D341Med (cell line): ENCODE data around the gene MAML1.
A peak's percentile ranks its signal among the peaks of the same experiment; 100 is the strongest.
"Not testable (repeated sequence)": the region's sequence is repeated elsewhere in the genome, so short reads cannot be mapped to it uniquely, and the experiment has no call there.

Experiments
- DNase-seq: peaks from one replicate; pipeline ENCODE4 v3.0.0; 2012; ENCODE audit warnings: low spot score

The MAML1 gene

DNA sequence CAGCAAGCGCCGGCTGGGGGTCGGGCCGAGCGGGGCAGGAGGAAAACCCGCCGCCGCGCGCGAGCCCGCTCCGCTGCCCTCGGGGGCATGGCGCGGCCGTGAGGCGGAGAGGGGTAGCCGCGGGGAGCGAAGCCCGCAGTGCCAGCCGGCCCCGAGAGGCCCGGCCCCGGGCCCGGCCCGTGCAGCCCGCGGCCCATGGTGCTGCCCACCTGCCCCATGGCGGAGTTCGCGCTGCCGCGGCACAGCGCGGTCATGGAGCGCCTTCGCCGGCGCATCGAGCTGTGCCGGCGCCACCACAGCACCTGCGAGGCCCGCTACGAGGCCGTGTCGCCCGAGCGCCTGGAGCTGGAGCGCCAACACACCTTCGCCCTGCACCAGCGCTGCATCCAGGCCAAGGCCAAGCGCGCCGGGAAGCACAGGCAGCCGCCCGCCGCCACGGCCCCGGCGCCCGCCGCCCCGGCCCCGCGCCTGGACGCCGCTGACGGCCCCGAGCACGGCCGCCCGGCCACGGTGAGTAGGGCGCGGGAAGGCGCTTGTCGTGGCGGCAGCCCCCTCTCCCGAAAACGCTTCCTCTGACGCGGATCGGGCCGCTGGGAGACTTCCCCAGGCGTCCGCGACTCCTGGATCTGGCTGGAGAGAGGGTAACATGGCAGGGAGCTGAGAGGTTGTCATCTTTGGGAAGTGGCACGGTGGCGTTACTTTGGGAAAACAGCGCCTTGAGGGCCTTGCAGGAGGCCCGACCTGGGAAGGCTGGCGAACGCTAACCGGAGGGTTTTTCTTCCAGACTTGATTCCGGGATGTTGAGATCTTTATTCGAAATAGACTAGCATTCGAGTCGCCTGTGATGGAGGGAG is 523 bp downstream of the MAML1 start:
- peak; percentile 78 for DNase-seq

DNA sequence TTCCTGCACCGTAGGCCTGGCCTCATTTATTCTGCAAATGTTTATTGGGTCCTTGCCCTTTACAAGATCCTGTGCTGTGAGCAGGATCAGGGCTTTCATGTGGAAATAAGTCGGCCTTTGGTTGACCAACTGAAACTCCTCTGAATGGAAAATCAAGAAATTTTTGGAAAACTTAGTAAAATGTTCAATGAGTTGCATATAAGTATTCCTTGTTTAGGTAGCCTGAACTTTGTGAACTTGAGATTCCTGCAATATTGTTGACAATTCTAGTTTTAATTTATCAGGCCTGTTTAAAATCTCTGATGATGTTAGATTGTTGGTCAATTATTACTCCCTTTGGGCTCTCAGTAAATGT is 1.1 kb downstream of the MAML1 start:
- DNase-seq: no peak

DNA sequence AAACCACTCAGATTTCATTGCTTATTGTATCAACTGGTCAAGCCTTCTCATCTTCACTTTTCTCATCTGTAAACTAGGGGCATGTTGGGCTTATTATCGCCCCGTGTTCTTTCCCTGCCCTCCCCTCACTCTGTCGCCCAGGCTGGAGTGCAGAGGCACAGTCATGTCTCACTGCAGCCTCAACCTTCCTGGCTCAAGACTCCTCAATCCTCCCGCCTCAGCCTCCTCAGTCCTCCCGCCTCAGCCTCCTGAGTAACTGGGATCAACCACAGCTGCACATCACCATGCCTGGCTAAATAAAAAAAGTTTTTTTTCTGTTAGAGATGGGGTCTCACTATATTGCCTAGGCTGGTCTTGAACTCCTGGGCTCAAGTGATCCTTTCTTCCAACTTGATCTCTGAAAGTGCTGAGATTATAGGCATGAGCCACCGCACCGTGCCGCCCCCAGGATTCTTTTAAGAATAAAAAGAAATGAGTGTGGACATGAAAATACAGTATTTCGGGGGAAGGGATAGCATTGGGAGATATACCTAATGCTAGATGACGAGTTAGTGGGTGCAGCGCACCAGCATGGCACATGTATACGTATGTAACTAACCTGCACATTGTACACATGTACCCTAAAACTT is 2.0 kb downstream of the MAML1 start:
- no peak for DNase-seq

DNA sequence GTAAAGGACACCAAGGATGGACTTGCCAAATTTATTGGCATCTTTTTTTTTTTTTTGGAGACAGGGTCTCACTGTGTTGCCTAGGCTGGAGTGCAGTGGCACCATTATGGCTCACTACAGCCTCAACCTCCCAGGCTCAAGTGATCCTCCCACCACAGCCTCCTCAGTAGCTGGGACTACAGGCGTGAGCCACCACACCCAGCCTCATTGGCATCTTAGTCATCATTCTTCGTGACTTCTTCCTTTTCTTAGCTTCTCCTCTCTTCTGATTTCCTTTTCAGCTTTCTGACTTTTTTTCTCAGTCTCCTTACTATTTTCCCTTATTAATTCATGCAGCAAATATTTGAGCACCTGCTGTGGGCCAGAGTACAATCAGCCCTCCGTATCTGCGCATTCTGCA is 6.1 kb downstream of the MAML1 start:
- DNase-seq: no peak

DNA sequence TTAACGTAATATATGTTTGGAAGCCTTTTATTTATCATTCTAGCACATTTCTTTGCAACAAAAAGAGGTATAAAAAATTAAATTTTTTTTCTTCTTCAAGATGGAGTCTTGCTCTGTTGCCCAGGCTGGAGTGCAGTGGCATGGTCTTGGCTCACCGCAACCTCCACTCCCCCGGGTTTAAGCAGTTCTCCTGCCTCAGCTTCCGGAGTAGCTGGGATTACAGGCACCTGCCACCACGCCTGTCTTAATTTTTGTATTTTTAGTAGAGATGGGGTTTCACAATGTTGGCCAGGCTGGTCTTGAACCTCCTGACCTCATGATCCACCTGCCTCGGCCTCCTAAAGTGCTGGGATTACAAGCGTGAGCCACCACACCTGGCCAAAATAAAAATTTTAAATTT is 11.5 kb downstream of the MAML1 start:
- not testable (repeated sequence) for DNase-seq

DNA sequence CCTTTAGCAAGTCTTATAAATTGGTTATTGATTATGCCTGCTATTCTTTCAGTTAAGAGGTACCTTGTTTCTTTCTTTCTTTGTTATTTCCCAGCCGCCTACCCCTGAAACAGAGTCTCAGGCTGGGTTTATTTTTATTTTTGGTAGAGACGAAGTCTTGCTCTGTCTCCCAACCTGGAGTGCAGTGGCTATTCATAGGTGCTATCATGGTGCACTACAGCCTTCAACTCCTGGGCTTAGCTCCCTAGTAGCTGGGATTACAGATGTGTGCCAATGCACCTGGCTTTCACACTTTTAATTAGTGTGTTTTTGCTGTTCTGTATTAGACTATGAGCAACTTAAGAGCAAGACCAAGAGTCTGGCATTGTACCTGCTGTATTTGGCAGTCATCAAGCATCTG is 14.2 kb downstream of the MAML1 start:
- DNase-seq: no peak

DNA sequence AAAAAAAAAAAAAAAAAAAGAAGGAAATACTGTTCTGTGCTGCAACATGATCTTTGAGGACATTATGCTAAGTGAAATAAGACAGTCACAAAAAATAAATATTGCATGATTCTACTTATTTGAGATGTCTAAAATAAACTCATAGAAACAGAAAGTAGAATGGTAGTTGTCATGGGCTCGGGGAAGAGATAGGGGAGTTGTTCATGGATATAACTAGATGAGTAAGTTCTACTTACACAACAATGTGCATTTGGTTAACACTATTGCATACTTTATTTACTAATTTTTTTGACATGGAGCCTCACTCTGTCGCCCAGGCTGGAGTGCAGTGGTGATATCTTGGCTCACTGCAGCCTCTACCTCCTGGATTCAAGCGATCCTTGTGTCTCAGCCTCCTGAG is 15.2 kb downstream of the MAML1 start:
- DNase-seq: no peak

DNA sequence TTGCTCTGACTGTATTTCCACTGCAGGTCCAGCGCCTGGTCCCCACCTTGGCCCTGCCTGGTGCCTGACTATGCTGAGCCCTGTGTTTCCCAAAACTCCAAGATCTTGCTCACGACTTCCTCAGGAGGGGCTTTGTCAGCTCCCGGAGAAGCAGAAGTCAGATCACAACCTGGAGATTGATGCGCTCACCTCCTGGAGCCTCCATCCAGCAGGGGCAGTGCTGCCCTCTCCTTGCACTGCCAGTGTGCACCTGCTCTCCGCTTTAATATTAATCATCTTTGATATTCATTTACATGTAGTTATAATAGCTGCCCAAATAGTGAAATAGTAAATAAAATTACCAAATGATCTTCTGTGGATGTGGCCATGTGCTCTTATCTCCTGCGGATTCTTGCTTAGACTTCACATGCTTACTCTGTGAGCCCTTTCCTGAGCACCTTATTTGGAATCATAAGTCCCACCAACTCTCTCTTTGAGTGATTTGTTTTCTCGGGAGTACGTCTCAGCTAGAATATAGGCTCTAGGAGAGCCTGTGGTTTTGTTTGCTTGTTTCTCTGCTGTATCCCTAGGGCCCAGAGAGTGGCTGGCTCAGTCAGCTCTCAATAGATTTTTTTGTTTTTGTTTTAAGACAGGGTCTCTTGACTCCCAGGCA is 17.4 kb downstream of the MAML1 start:
- no peak for DNase-seq

DNA sequence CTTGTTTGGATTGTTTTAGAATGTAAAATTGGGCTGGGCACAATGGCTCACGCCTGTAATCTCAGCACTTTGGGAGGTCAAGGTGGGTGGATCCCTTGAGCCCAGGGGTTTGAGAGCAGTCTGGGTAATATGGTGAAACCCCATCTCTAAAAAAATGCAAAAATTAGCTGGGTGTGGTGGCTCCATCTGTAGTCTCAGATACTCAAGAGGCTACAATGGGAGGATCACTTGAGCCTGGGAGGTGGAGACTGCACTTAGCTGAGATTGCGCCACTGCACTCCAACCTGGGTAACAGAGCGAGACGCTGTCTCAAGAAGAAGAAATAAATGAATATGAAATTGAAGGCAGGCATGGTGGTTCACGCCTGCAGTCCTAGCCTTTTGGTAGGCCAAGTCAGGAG is 21.3 kb downstream of the MAML1 start:
- no peak for DNase-seq

DNA sequence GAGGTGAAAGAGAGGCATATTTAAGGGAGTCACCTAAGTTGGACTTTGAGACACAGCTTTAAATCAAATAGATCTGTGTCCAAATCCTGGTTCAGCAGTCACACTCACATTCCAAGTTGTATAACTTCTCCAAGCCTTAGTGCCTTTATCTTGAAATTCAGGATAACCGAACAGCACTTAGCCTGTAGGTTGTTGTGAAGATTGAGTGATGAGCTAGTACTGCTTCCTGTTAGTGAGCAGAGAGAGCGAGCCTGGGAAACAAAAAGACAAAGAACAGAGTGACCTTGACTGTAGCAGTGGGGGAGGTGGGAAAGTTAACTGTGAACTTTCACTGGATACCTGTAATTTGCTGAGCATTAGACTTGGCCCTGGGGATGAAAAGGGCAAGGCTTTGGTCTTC is 22.4 kb downstream of the MAML1 start:
- DNase-seq: no peak

DNA sequence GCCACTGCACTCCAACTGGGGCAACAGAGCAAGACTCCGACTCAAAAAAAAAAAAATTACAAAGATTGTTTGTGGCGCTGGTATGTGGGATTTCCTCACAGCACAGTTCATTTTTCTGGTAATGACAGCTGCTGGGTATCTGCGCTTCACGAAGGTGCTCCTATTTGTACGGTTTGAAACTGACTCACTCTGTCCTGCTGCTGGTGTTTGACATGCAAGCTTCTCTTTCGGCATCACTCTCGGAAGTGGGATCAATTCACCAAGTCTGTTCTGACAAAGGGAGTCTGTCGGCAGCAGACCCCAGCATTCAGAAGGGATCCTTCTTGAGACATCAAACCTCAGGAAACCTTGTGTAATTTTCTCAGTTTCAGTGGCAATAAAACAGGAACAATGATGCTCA is 26.3 kb downstream of the MAML1 start:
- DNase-seq: no peak

DNA sequence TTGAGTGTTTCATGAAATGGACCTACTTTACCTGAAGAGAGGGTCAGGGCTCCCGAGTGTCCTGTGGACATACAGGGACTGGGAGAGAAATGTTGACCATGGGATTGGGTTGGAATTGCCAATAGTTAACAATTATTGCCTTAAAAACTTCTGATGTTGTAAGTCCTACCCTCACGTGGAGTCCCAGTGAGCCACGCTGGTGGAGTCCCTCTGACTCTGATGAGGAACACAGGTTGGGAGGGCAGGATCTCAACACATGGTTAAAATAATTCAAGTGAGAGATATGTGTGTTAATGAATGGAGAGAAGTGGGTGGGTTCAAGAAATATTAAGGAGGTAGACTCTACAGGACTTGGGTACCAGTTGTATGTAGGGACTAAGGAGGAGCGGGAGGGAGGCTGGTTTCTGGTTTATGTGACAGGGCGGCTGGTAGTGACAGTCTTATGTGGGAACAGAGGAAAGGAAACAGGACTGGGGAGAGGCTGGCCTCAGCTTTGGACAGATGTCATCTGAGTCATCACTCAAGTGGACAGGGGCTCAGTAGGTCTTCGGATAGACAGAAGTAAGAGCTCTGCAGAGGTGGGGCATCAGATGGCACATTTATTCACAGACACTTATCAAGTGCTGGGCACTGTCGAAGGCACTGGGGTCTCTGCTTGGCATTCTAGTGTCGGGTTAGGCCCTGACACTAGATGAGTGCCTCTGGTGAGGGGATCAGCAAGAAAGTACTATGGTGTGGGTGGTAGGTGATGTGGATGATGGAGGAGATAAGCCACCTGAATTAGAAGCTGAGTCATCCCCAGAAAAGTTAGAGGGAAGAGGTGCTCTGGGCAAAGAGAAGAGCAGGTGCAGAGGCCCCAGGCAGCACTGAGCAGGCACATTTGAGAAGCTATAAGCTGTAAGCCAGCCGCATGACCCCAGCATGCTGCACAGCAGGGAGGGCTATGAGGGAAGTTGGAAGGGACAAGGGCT is 27.2 kb downstream of the MAML1 start:
- no peak for DNase-seq

DNA sequence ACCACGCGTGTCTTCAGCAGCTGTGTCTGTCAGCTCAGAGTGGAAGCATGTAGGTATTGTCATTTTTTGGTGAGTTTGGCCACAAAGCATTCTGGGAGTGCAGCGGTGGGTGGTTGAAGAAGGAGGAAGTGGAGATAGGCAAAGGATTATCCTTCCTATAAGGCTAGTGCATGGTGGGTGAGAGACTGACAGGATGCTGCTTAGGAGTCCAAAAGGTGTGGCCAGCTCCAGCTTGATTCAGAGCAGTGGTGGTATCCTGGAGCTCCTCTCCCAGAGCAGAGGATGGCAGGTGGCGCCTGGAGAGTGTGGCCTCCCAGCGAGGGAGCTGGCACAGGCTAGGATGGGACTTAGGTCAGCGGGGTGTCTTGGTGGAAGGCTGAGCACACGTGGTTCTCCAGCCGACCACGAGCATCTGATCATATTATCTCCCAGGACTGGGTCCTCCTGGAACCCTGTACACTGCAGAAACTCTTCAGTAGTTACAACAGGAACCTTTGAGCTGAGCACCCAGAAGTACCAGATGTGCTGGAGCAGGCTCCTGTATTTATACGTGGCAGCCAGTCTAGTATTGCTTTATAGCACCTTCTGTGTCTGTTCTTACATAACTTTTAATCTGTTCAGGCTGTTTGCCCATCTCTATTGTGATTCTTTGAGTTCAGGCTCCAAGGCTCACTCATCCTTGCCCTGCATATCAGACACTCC is 29.6 kb downstream of the MAML1 start:
- DNase-seq: no peak

DNA sequence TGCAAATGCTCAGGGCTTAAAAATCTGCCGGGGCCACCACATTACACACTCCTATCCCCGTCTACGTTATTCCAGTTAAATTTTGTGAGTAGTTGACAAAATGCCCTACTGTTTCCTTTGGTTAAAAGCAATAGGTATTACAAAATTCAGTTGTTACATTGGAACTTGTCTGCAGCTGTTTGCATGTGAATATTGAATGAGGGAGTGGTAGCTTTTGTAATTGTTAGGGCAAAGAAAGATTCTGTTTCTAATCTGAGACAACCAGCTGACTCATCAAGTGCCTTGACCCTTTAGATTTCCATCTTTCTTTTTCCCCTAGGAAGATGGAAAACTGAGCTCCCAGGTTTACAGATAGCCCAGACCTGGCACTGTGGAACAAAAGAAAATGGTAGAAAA is 30.2 kb downstream of the MAML1 start:
- no peak for DNase-seq

DNA sequence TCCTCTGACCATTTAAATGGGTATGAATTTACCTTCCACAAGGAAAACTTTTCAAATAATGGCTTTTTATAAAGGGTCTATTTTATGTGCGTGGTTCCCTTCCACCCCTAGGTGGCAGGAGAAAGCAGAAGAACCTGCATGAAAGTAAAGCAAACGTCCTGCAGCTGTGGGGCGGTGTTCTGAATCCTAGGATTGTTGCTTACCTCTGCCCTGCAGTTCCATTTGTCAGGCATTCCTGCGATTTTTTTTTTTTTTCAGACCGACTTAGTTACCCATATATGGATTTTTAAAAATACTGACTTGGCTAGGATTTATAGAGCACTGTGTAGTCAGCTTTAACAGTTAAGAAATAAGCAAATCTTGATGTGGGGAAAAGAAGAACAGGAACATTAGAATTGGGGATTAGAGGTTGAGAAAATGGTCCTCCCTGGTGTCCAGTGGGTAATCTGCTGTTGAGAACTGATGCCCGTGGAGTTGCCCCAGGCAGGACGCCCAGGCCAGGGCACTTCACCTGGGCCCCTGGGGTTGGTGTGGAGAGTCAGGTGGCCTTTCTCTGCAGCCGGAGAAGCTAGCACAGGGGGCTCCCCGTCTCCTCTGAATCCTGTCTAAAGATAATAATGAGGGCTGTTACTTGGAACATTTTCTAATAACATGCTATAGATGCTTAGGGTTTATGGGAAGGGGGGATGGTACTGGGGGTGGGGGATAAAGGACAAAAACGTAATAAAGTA is 30.8 kb downstream of the MAML1 start:
- peak; percentile 79 for DNase-seq

DNA sequence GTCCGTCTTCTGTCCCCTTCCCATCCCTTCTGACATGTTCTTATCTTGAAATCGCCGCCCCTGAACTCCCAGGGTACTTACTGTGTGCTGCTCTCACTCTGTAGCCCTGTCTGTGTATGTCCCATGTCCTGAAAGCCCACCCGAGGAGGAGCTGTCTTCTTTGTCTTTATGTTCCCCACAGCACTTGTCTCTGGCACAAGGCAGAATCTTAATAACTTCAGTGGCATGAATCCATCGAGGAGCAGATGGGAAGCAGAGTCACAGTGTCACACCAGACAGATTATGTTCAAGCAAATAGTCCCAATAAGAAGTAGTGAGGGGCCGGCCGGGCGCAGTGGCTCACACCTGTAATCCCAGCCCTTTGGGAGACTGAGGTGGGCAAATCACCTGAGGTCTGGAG is 31.4 kb downstream of the MAML1 start:
- DNase-seq: no peak

DNA sequence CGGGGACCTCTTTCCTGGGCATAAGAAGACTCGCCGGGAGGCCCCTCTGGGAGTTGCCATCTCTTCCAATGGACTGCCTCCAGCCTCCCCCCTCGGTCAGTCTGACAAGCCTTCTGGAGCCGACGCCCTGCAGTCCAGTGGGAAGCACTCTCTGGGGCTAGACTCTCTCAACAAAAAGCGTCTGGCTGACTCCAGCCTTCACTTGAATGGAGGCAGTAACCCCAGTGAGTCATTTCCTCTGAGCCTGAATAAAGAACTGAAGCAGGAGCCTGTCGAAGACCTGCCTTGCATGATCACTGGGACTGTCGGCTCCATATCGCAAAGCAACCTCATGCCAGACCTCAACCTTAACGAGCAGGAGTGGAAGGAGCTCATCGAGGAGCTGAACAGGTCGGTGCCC is 32.8 kb downstream of the MAML1 start:
- DNase-seq: no peak

DNA sequence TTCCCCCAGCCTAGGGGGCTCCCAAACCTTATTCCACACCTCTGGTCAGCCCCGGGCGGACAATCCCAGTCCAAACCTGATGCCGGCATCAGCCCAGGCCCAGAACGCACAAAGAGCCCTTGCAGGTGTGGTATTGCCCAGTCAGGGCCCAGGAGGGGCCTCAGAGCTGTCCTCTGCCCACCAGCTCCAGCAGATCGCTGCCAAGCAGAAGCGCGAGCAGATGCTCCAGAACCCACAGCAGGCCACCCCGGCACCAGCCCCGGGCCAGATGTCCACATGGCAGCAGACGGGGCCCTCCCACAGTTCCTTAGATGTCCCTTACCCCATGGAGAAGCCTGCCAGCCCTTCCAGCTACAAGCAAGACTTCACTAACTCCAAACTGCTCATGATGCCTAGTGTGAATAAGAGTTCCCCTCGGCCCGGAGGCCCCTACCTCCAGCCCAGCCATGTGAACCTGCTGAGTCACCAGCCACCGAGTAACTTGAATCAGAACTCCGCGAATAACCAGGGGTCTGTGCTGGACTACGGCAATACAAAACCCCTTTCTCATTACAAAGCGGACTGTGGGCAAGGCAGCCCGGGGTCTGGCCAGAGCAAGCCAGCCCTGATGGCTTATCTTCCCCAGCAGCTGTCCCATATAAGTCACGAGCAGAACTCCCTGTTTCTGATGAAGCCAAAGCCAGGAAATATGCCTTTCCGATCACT is 33.6 kb downstream of the MAML1 start:
- DNase-seq: no peak

DNA sequence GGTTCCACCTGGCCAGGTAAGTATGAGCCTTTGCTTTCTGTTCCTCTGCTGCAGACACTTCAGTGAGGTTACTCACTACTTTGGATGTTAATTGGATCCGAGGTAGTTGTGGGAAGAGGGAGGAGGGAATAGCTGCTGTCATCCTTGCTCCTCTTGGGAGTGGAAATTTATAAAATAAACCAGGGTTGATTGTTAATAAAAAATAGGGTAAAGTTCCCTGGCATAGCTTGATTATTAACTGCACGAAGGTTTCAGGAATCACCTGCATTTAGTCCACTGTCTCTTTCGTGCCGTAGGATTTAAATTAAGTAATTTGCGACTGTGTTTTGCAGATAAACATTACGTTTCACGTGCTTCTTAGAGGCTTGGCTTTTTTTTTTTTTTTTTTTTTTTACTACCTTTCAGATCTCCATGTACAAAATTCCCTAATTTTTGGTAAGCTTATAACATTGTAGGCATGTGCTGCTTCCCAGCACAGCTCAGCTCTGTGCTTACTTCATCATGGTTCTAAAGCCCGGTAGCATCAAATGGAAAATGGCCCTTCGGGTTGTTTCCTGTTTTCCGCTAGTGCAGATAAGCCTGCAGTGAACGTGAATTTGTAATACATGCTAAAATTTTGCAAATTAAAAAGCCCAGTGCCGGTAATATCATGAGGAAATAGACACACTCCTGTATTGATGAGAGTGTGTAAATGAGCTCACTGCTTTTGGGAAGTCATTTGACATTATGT is 34.3 kb downstream of the MAML1 start:
- no peak for DNase-seq
